GM12878 (cell line): ENCODE data around the gene CLDN12. TPM values are rescaled to one million over a fixed set of nuclear protein-coding genes. Genes with fewer than 3 reads are reported as not detected.

Experiments
- ATAC-seq: fragments of 200-7000 bp; cut with Tn5 transposase; 3 replicates; pipeline ENCODE4 v1.9.1; 2020; ENCODE audit warnings: mild to moderate bottlenecking, moderate library complexity
- Bru-seq: library from RNA; stranded (reverse); fragments of 400-500 nt; gene quantifications from one replicate; lab custom pipeline; 2021; lab: Mats Ljungman, UMichigan
- BruChase-seq, 2 experiments: library from RNA; stranded (reverse); fragments of 400-500 nt; gene quantifications; one replicate each; lab custom pipeline; 2021; lab: Mats Ljungman, UMichigan
- BruUV-seq: library from RNA; stranded (reverse); fragments of 400-500 nt; replicated peaks from 2 replicates; lab custom pipeline; 2021; lab: Mats Ljungman, UMichigan
- CTCF ChIA-PET: fragments of 300-600 bp; sonication (Branson Sonifier 250); formaldehyde crosslinking; extraction: SDS; loops from one replicate; lab custom pipeline; 2021; ENCODE audit warnings: inconsistent platforms; lab: Yijun Ruan, JAX
- POLR2A ChIA-PET: fragments of 350-600 bp; formaldehyde crosslinking; extraction: SDS; loops from one replicate; lab custom pipeline; 2021; ENCODE audit warnings: inconsistent platforms; lab: Charles Lee
- RAD21 ChIA-PET: fragments of 300-600 bp; sonication (Branson Sonifier 250); formaldehyde crosslinking; loops from one replicate; lab custom pipeline; 2023; ENCODE audit warnings: antibody characterized with exemption; ENCODE audit not compliant: unreplicated experiment; lab: Charles Lee
- SMC1A ChIA-PET: fragments of 300-600 bp; sonication (Branson Sonifier 250); formaldehyde crosslinking; loops from one replicate; lab custom pipeline; 2023; ENCODE audit not compliant: unreplicated experiment, uncharacterized antibody; lab: Charles Lee
- DNase-seq: peaks from one replicate; pipeline ENCODE4 v3.0.0-alpha.2; 2011; ENCODE audit warnings: low read depth, low spot score
- FAIRE-seq: peaks from 3 replicates; lab custom pipeline; 2011; peaks lifted over from hg19 to GRCh38; lab: Jason Lieb, UNC
- H2AFZ ChIP-seq: 2 replicates; pipeline ENCODE4 v1.6.0; 2011; ENCODE audit warnings: low read depth, low read length, control low read depth; ENCODE audit not compliant: control insufficient read depth
- H3K27ac ChIP-seq: 2 replicates; pipeline ENCODE4 v1.5.1; 2011; ENCODE audit warnings: control low read depth; ENCODE audit not compliant: control insufficient read depth, insufficient read depth
- H3K27me3 ChIP-seq, 2 experiments: replicated peaks in 1 of 2; 2 replicates each; pipeline versions ENCODE4 v1.6.0 to v1.6.1; 2011; ENCODE audit warnings: low read length in 1 of 2; ENCODE audit not compliant: control insufficient read depth in 2 of 2, insufficient read depth in 2 of 2
- H3K36me3 ChIP-seq, 2 experiments: 2 replicates each; pipeline ENCODE4 v1.5.1; 2011; ENCODE audit warnings: low read length in 1 of 2; ENCODE audit not compliant: control insufficient read depth in 2 of 2, insufficient read depth in 2 of 2
- H3K4me1 ChIP-seq: 2 replicates; pipeline ENCODE4 v1.6.1; 2011; ENCODE audit warnings: mild to moderate bottlenecking, low read length, moderate library complexity, mixed read lengths; ENCODE audit not compliant: control insufficient read depth, insufficient read depth
- H3K4me2 ChIP-seq: 2 replicates; pipeline ENCODE4 v1.6.0; 2011; ENCODE audit warnings: control low read depth; ENCODE audit not compliant: control insufficient read depth, insufficient read depth
- H3K4me3 ChIP-seq: fragments of 200-600 bp; sonication (generic); 2 replicates; pipeline ENCODE4 v1.5.1; 2016
- H3K79me2 ChIP-seq: 2 replicates; pipeline ENCODE4 v1.6.0; 2011; ENCODE audit warnings: low read length; ENCODE audit not compliant: control insufficient read depth, insufficient read depth
- H3K9ac ChIP-seq: 2 replicates; pipeline ENCODE4 v1.8.0; 2011; ENCODE audit warnings: low read length, control low read depth, mixed read lengths; ENCODE audit not compliant: control insufficient read depth, insufficient read depth
- H3K9me3 ChIP-seq: replicated peaks from 3 replicates; pipeline ENCODE4 v1.5.1; 2011; ENCODE audit warnings: mild to moderate bottlenecking, low read length; ENCODE audit not compliant: control insufficient read depth, insufficient read depth
- H4K20me1 ChIP-seq: 2 replicates; pipeline ENCODE4 v1.6.0; 2011; ENCODE audit not compliant: control insufficient read depth, insufficient read depth
- BACH1 ChIP-seq: fragments of 450-650 bp; IDR thresholded peaks from 2 replicates; pipeline ENCODE4 v1.6.1; 2017; ENCODE audit warnings: mild to moderate bottlenecking, borderline replicate concordance
- BCL3 ChIP-seq: IDR thresholded peaks from 2 replicates; pipeline ENCODE4 v1.6.1; 2011; ENCODE audit warnings: borderline replicate concordance, low read depth, mild to moderate bottlenecking, moderate library complexity, low read length; ENCODE audit not compliant: insufficient read depth, poor library complexity, severe bottlenecking
- CEBPB ChIP-seq, 2 experiments: fragments of 150-350 bp in 1 of 2; IDR thresholded peaks; 2 replicates each; pipeline ENCODE4 v1.6.1; 2012 to 2014; ENCODE audit warnings: low read depth in 2 of 2, low read length in 2 of 2, borderline replicate concordance in 1 of 2, inconsistent platforms in 1 of 2
- CHD4 ChIP-seq: fragments of 200-600 bp; sonication (generic); IDR thresholded peaks from 2 replicates; pipeline ENCODE4 v1.6.1; 2016; ENCODE audit warnings: mild to moderate bottlenecking
- CREM ChIP-seq: IDR thresholded peaks from 2 replicates; pipeline ENCODE4 v1.6.1; 2014; ENCODE audit warnings: antibody characterized with exemption, low read depth
- FOXM1 ChIP-seq: IDR thresholded peaks from 2 replicates; pipeline ENCODE4 v1.6.1; 2012; ENCODE audit warnings: low read depth, mild to moderate bottlenecking, inconsistent platforms, low read length, moderate library complexity
- HDGF ChIP-seq: fragments of 450-650 bp; IDR thresholded peaks from 2 replicates; pipeline ENCODE4 v1.6.1; 2016; ENCODE audit warnings: antibody characterized with exemption
- IRF3 ChIP-seq: fragments of 450-650 bp; IDR thresholded peaks from 2 replicates; pipeline ENCODE4 v1.6.1; 2014; ENCODE audit warnings: mild to moderate bottlenecking
- LARP7 ChIP-seq: fragments of 450-650 bp; IDR thresholded peaks from 2 replicates; pipeline ENCODE4 v1.6.1; 2017; ENCODE audit warnings: mild to moderate bottlenecking
- MEF2A ChIP-seq: IDR thresholded peaks from 2 replicates; pipeline ENCODE4 v1.6.1; 2011; ENCODE audit warnings: low read depth, mild to moderate bottlenecking, low read length, moderate library complexity; ENCODE audit not compliant: insufficient read depth
- PAX8 ChIP-seq: fragments of 450-650 bp; IDR thresholded peaks from 2 replicates; pipeline ENCODE4 v1.6.1; 2017; ENCODE audit warnings: mild to moderate bottlenecking, moderate library complexity
- PML ChIP-seq: IDR thresholded peaks from 2 replicates; pipeline ENCODE4 v1.6.1; 2012; ENCODE audit warnings: low read length, inconsistent platforms
- POLR2A ChIP-seq: IDR thresholded peaks from 2 replicates; pipeline ENCODE4 v1.6.1; 2011; ENCODE audit warnings: low read depth, mild to moderate bottlenecking, low read length
- POLR2AphosphoS5 ChIP-seq: IDR thresholded peaks from 2 replicates; pipeline ENCODE4 v1.6.1; 2011; ENCODE audit warnings: mild to moderate bottlenecking, low read length, inconsistent platforms
- RAD51 ChIP-seq: fragments of 450-650 bp; IDR thresholded peaks from 2 replicates; pipeline ENCODE4 v1.6.1; 2016; ENCODE audit warnings: moderate library complexity, mild to moderate bottlenecking, inconsistent platforms
- RBBP5 ChIP-seq: fragments of 200-600 bp; sonication (generic); conservative IDR thresholded peaks from 2 replicates; pipeline ENCODE4 v1.6.1; 2016
- RUNX3 ChIP-seq: IDR thresholded peaks from 2 replicates; pipeline ENCODE4 v1.6.1; 2012; ENCODE audit warnings: low read length, inconsistent platforms
- WGBS: methylation state at CpG from one replicate; pipeline ENCODE4 v1.1.6; 2016; ENCODE audit warnings: low lambda C conversion rate; ENCODE audit not compliant: insufficient replicate concordance, insufficient coverage; ENCODE audit errors: missing lambda C conversion rate; 5-methylcytosine and 5-hydroxymethylcytosine counted together
- in situ Hi-C: fragments of 300-500 bp; cut with MboI; formaldehyde crosslinking; loops from 9 replicates; pipeline ENCODE4 v1.14.3; 2018; ENCODE audit warnings: mixed read lengths
- intact Hi-C: fragments of 100-400 bp; cut with micrococcal nuclease; formaldehyde crosslinking; loops from one replicate; pipeline ENCODE4 v1.14.2; 2022; ENCODE audit not compliant: unreplicated experiment
- long read RNA-seq, 2 experiments: library from polyadenylated mRNA; unstranded; transcript quantifications; one replicate each; pipeline ENCODE4 v2.0.0, GENCODE V29; 2019 to 2020
- polyA minus RNA-seq, 3 experiments: library from RNA; depleted of rRNA, polyadenylated mRNA; stranded (reverse); fragments of >200 nt; gene quantifications; 2 replicates each; pipeline ENCODE4 v1.2.3, GENCODE V29; 2011
- polyA plus RNA-seq, 11 experiments: library from polyadenylated mRNA; depleted of rRNA in 4 of 11; unstranded in 6 of 11; stranded (reverse) in 5 of 11; fragments of >200 nt; fragmentation: Nextera tagmentation in 4 of 11; fragmentation: Illumina TruSeq in 1 of 11; extraction: Ambion mirVana in 4 of 11; extraction: Trizol in 1 of 11; gene quantifications; 1 replicate in 1 of 11; 2 replicates in 10 of 11; pipeline versions ENCODE4 v1.2.1 to v1.2.3, GENCODE V29; 2011 to 2016; ENCODE audit warnings: inconsistent platforms in 2 of 11, missing spikeins in 2 of 11, low read depth in 1 of 11
- total RNA-seq, 4 experiments: library from RNA; depleted of rRNA in 3 of 4; stranded (reverse); fragments of >200 nt in 3 of 4; fragmentation: Illumina TruSeq in 1 of 4; extraction: Trizol in 1 of 4; gene quantifications; 2 replicates each; pipeline versions ENCODE4 v1.2.1 to v1.2.3, GENCODE V29; 2013 to 2021

CLDN12 gene
- 96.7 and 103 TPM in 2 replicates for total RNA-seq (2013; cell fraction: nucleolus; rRNA removed)
- total RNA-seq (2014; rRNA removed) (7.0 and 10.4 TPM in 2 replicates), total RNA-seq (2014; rRNA removed; fragmentation: Illumina TruSeq; extraction: Trizol) (5.8 and 6.4 TPM in 2 replicates), total RNA-seq (2021) (6.0 and 6.5 TPM in 2 replicates), polyA plus RNA-seq (2011; rRNA removed) (38.9 and 41.1 TPM in 2 replicates), polyA plus RNA-seq (2014; fragmentation: Illumina TruSeq; extraction: Trizol) (6.2 and 6.7 TPM in 2 replicates), polyA plus RNA-seq (2014; fragmentation: Nextera tagmentation; extraction: Ambion mirVana) (1 to 10 TPM; 3.1 to 5.6 TPM), polyA plus RNA-seq (2014; rRNA removed) (5.6 and 7.1 TPM in 2 replicates), polyA plus RNA-seq (2016; fragmentation: Nextera tagmentation; extraction: Ambion mirVana) (1 to 10 TPM; 7.0 to 7.4 TPM), polyA minus RNA-seq (2011; rRNA and poly(A)+ RNA removed) (83.7 and 88.9 TPM in 2 replicates), Bru-seq, nascent RNA (percentile 75 among the genes with signal in this experiment), BruChase-seq, experiment 1, labeled RNA remaining after a 6-hour chase (percentile 89 among the genes with signal in this experiment), BruChase-seq, experiment 2, labeled RNA remaining after a 2-hour chase (percentile 97 among the genes with signal in this experiment)
- polyA plus RNA-seq (2011; ENCODE audit: low read depth): 1.4 TPM
- polyA plus RNA-seq (2011; cell fraction: cytosol; rRNA removed): 36.3 and 43.2 TPM in 2 replicates
- polyA plus RNA-seq (2011; cell fraction: nucleus; rRNA removed): 30.3 and 51.4 TPM in 2 replicates
- 2.5 and 6.7 TPM in 2 replicates for polyA plus RNA-seq (2012)
- 9.2 and 15.7 TPM in 2 replicates for polyA minus RNA-seq (2011; cell fraction: cytosol; rRNA and poly(A)+ RNA removed)
- polyA minus RNA-seq (2011; cell fraction: nucleus; rRNA and poly(A)+ RNA removed): 29.3 and 42.8 TPM in 2 replicates
- long read RNA-seq, experiment 1, partial matches to known transcripts: 0 of 3 reads
- long read RNA-seq, experiment 1, other reads (novel, unspliced or antisense): 0 of 3 reads
- long read RNA-seq, experiment 2, partial matches to known transcripts: 0 of 5 reads
- long read RNA-seq, experiment 2, other reads (novel, unspliced or antisense): 3 of 5 reads

- Histone ChIP-seq H3K9me3 (no peaks in the 10 kb centered on the region; the same call in 2 of the 3 replicates), H3K27me3 (no peaks in the 10 kb centered on the region), H2AFZ (peak within 1 kb of the TSS; percentile 99), H4K20me1 (no peaks in the 10 kb centered on the region), H3K36me3 (no peaks in the 10 kb centered on the region), H3K4me2 (peak within 1 kb of the TSS; percentile 92), H3K4me1 (no peaks in the 10 kb centered on the region), H3K9ac (peak within 1 kb of the TSS; percentile 92), H3K4me3 (peak within 1 kb of the TSS; percentile 76), H3K79me2 (peaks cover 6% of the 10 kb centered on the region), H3K27ac (peak within 1 kb of the TSS; percentile 88)
- intact Hi-C loops: loop anchor here (1.0 kb wide), 1 partner anchor 57 kb away; the partner anchor contains the start of gene GTPBP10
- ChIA-PET POLR2A (interaction anchor here (0.6 to 2.2 kb wide), 4 partner anchors 17 to 196 kb away, joined by 3 to 8 read pairs (median 3); no protein-coding TSS in a partner anchor), CTCF (interaction anchor here (0.7 to 2.0 kb wide), 5 partner anchors 33 to 90 kb away, joined by 3 to 9 read pairs (median 4); no protein-coding TSS in a partner anchor), SMC1A (interaction anchor here (0.9 to 1.2 kb wide), 2 partner anchors 63 to 161 kb away, joined by 3 read pairs; no protein-coding TSS in a partner anchor), RAD21 (interaction anchor here (0.5 to 2.0 kb wide), 9 partner anchors 8 to 215 kb away, joined by 3 to 9 read pairs (median 3); partner anchors contain the start of gene GTPBP10)
- ATAC-seq: peak; percentile 99
- BruUV-seq: TSS peak; percentile 96
- in situ Hi-C loops: loop anchor here (5.0 kb wide), 1 partner anchor 56 kb away; the partner anchor contains the start of gene GTPBP10
- peak; percentile 61 for FAIRE-seq
- WGBS: under 1% methylated on average over 32 of the region's 35 CpGs
- DNase-seq: peak; percentile 76
- TF ChIP-seq POLR2AphosphoS5 (peak; percentile 84), RUNX3 (peak; percentile 97), CREM (peak; percentile 95), LARP7 (0 out of 2 replicates have a peak, but pooled peaks have one; percentile 26), CHD4 (no peak), CEBPB (IDR thresholded peaks at IDR 0.05; ENCODE audit: borderline replicate concordance in 1 of 2, low read depth in 2 of 2, low read length in 2 of 2) (peak; percentile 58 to 85; a peak in 3 of 4 replicates), PAX8 (0 out of 2 replicates have a peak, but pooled peaks have one; percentile 69), MEF2A (peak; percentile 97), IRF3 (no peak), RBBP5 (no peak), HDGF (peak; percentile 52; the same call in 1 of the 2 replicates), RAD51 (peak; percentile 69), FOXM1 (peak; percentile 52; the same call in 1 of the 2 replicates), BCL3 (no peak), BACH1 (peak; percentile 78; the same call in 1 of the 2 replicates), POLR2A (peak; percentile 47), PML (peak; percentile 86)
These were observed at the start of gene CLDN12 for GRCh38 chr7:90403174-90404113. Gene CLDN12, plus strand, starts transcription at chr7:90403461. Its CDS starts 9,216 bp downstream, at chr7:90412677.
